Spleen (tissue), 11 donors: ENCODE measurements around the gene RNPEPL1. TPM values are rescaled to one million over a fixed set of nuclear protein-coding genes. Genes with fewer than 3 reads are reported as not detected.

Source experiments
- DNase-seq: peaks from one replicate; pipeline ENCODE4 v3.0.0-alpha.2; 2020
- H3K27ac ChIP-seq, 8 donors: fragments of 200-600 bp; sonication (generic) in 7 of 8; 1 replicate in 4 of 8; 2 replicates in 4 of 8; pipeline versions ENCODE4 v1.5.0 to v1.8.0; 2016 to 2021; ENCODE audit warnings: inconsistent platforms in 4 of 8, mild to moderate bottlenecking in 4 of 8, moderate library complexity in 1 of 8
- H3K27me3 ChIP-seq, 7 donors: fragments of 200-600 bp; sonication (generic) in 6 of 7; replicated peaks in 1 of 7; 1 replicate in 4 of 7; 2 replicates in 3 of 7; pipeline versions ENCODE4 v1.5.0 to v1.8.0; 2016 to 2021; ENCODE audit warnings: inconsistent platforms in 3 of 7, mild to moderate bottlenecking in 1 of 7
- H3K36me3 ChIP-seq, 6 donors: fragments of 200-600 bp; sonication (generic) in 5 of 6; 1 replicate in 4 of 6; 2 replicates in 2 of 6; pipeline versions ENCODE4 v1.5.0 to v1.8.0; 2016 to 2021; ENCODE audit warnings: inconsistent platforms in 2 of 6
- H3K4me1 ChIP-seq, 6 donors: fragments of 200-600 bp; sonication (generic) in 5 of 6; 1 replicate in 3 of 6; 2 replicates in 3 of 6; pipeline versions ENCODE4 v1.5.0 to v1.8.0; 2016 to 2021; ENCODE audit warnings: inconsistent platforms in 3 of 6
- H3K4me3 ChIP-seq, 8 donors: fragments of 200-600 bp; sonication (generic) in 7 of 8; 1 replicate in 4 of 8; 2 replicates in 4 of 8; pipeline versions ENCODE4 v1.5.0 to v1.8.0; 2016 to 2021; ENCODE audit warnings: inconsistent platforms in 4 of 8, mild to moderate bottlenecking in 4 of 8, moderate library complexity in 2 of 8
- H3K9me3 ChIP-seq, 8 donors: fragments of 200-600 bp; sonication (generic) in 7 of 8; 1 replicate in 4 of 8; 2 replicates in 4 of 8; pipeline versions ENCODE4 v1.5.0 to v1.8.0; 2016 to 2021; ENCODE audit warnings: inconsistent platforms in 4 of 8
- CTCF ChIP-seq, 11 experiments: fragments of 200-600 bp in 7 of 11; fragments of 450-650 bp in 4 of 11; sonication (generic) in 4 of 11; IDR thresholded peaks in 8 of 11; conservative IDR thresholded peaks in 3 of 11; 1 replicate in 7 of 11; 2 replicates in 4 of 11; pipeline versions ENCODE4 v1.4.0 to v1.8.0; 2016 to 2021; ENCODE audit warnings: antibody characterized with exemption in 11 of 11, inconsistent platforms in 4 of 11, mild to moderate bottlenecking in 1 of 11
- POLR2A ChIP-seq, 3 donors: fragments of 450-650 bp; IDR thresholded peaks; one replicate each; pipeline ENCODE4 v1.5.1; 2017; ENCODE audit warnings: antibody characterized with exemption in 3 of 3, mild to moderate bottlenecking in 1 of 3
- POLR2AphosphoS5 ChIP-seq, 3 donors: sonication (generic); formaldehyde crosslinking; IDR thresholded peaks; one replicate each; pipeline ENCODE4 v1.5.1; 2017; ENCODE audit warnings: antibody characterized with exemption in 3 of 3
- WGBS, 5 donors: extraction: QIAGEN DNeasy Blood & Tissue Kit in 3 of 5; methylation state at CpG; one replicate each; pipeline versions ENCODE4 v1.1.5 to v1.1.7; 2013 to 2018; 5-methylcytosine and 5-hydroxymethylcytosine counted together
- intact Hi-C: fragments of 100-400 bp; cut with DNase I; formaldehyde crosslinking; loops from one replicate; pipeline ENCODE4 v1.15.0; 2023; ENCODE audit warnings: low total_unique reads
- polyA plus RNA-seq, 3 donors: library from polyadenylated mRNA; stranded (reverse); fragments of 200-250 nt; gene quantifications; one replicate each; pipeline ENCODE4 v1.2.1, GENCODE V29; 2013
- total RNA-seq, 7 donors: library from RNA; depleted of rRNA in 3 of 7; stranded (reverse); fragments of >200 nt in 3 of 7; fragmentation: NEBNext Ultra II Directional in 4 of 7; extraction: Animal tissue kit (Norgen Biotek cat#: 25700) in 4 of 7; gene quantifications; one replicate each; pipeline versions ENCODE4 v1.1.0 to v1.2.1, GENCODE V29; 2016 to 2021
- donor health status: healthy with polysubstance abuse.
- donor health status: DM: no; HTN: no; CAD: no; lungs with moderate emphysema.
- donor health status: DM: no; HTN: no; CAD: no.
- donor health status: Bipolar disorder and iron deficiency.
- donor health status: healthy.
- donor health status: DM: no; HTN: no; CAD: no.
- donor health status: DM: yes; HTN: yes; CAD: no.

RNPEPL1 gene
- total and polyA plus RNA-seq, 10 donors: 57.2 to 165 (median 87.4) TPM

- 70 to 91% (median 75%) methylated on average over 8 to 9 of the region's 9 CpGs for WGBS, 5 donors
- DNase-seq: peak; percentile 71
- peaks cover 3 to 72% (median 66%) of the 10 kb centered on the region in 6 donors for H3K4me1 ChIP-seq
- H3K4me3 ChIP-seq: no peak overlapping the region
- H3K27me3 ChIP-seq: peaks cover 0 to 4% (median 0%) of the 10 kb centered on the region in 7 donors
- peak overlapping the region in 7 of 8 donors; percentile 2 to 85 (median 61) for H3K27ac ChIP-seq
- H3K36me3 ChIP-seq: peaks cover 0 to 19% (median 0%) of the 10 kb centered on the region in 6 donors
- peaks cover 0 to 11% (median 7%) of the 10 kb centered on the region in 8 donors for H3K9me3 ChIP-seq
- TF ChIP-seq CTCF (IDR thresholded peaks at IDR 0.05 in 8 of 11, conservative IDR thresholded peaks at IDR 0.05 in 3 of 11) (no peak), POLR2AphosphoS5 (IDR thresholded peaks at IDR 0.05) (no peak), POLR2A (IDR thresholded peaks at IDR 0.05) (no peak)
- intact Hi-C loops: no loop called here
These were observed 53.8 kb downstream of the RNPEPL1 start for GRCh38 chr2:240622060-240622411.

- peaks cover 3 to 79% (median 70%) of the 10 kb centered on the region in 6 donors for H3K4me1 ChIP-seq
- WGBS, 5 donors: 10 to 52% (median 24%) methylated on average over 23 to 37 of the region's 37 CpGs
- intact Hi-C loops: no loop called here
These were observed 54.4 kb downstream of the RNPEPL1 start for GRCh38 chr2:240622531-240623235.

GRCh38 chr2:240623531-240624010 lies 55.3 kb downstream of the RNPEPL1 start:
- Histone ChIP-seq H3K4me3 (no peak overlapping the region), H3K27ac (peak overlapping the region in 4 of 8 donors; percentile 51 to 85 (median 78)), H3K4me1 (peaks cover 3 to 80% (median 70%) of the 10 kb centered on the region in 6 donors), H3K9me3 (no peaks in the 10 kb centered on the region), H3K27me3 (peaks cover 0 to 4% (median 0%) of the 10 kb centered on the region in 7 donors), H3K36me3 (peaks cover 0 to 15% (median 0%) of the 10 kb centered on the region in 6 donors)
- TF ChIP-seq CTCF (IDR thresholded peaks at IDR 0.05 in 8 of 11, conservative IDR thresholded peaks at IDR 0.05 in 3 of 11): no peak
- no peak for TF ChIP-seq POLR2AphosphoS5 (IDR thresholded peaks at IDR 0.05)
- no peak for TF ChIP-seq POLR2A (IDR thresholded peaks at IDR 0.05)
- intact Hi-C loops: no loop called here
- 67 to 88% (median 74%) methylated on average over 7 to 10 of the region's 10 CpGs for WGBS, 5 donors
- peak; percentile 72 for DNase-seq

More at GRCh38 chr2:240622531-240623235, 54.4 kb downstream of the RNPEPL1 start:
- DNase-seq: peak; percentile 83
- peaks cover 0 to 4% (median 1%) of the 10 kb centered on the region in 8 donors for H3K9me3 ChIP-seq
- TF ChIP-seq POLR2A (IDR thresholded peaks at IDR 0.05) (no peak), POLR2AphosphoS5 (IDR thresholded peaks at IDR 0.05) (peak in 1 of 3 donors; percentile 71), CTCF (IDR thresholded peaks at IDR 0.05 in 8 of 11, conservative IDR thresholded peaks at IDR 0.05 in 3 of 11) (peak in 1 of 11 experiments; percentile 36)
- peaks cover 0 to 4% (median 0%) of the 10 kb centered on the region in 7 donors for H3K27me3 ChIP-seq
- H3K36me3 ChIP-seq: peaks cover 0 to 19% (median 0%) of the 10 kb centered on the region in 6 donors
- H3K4me3 ChIP-seq: no peak overlapping the region
- H3K27ac ChIP-seq: peak overlapping the region in 6 of 8 donors; percentile 7 to 85 (median 68)
